Islet of Langerhans (tissue), 1 donor: Measurements from ENCODE around the gene KDM4F.

Source experiments
- FAIRE-seq: peaks from one replicate; lab custom pipeline; 2011; peaks lifted over from hg19 to GRCh38; lab: Jason Lieb, UNC

Gene KDM4F

GRCh38 chr11:95091663-95092180 lies 42.5 kb downstream of the KDM4F start:
- no peak for FAIRE-seq

- no peak for FAIRE-seq
Observed at GRCh38 chr11:95092549-95093324, 43.5 kb downstream of the KDM4F start.

DNA sequence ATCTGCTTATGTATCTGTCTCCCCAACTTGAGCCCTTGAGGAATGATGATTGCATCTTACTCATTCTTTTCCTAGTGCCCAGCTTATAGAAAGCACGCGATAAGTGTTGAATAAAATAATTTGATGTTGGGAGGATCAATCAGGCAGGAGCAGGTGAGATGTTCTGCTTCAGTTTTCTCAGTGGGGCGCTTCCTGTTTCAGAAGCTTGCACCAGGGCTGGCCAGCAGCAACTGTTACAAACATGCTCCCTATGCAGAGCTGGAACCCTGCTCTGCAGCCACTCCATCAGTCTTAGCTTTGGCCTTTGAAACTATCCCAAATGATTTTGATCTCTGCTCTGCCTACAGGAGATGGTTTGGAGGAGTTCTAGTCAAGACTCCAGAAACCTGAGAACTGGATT lies 44.3 kb downstream of the KDM4F start:
- no peak for FAIRE-seq

DNA sequence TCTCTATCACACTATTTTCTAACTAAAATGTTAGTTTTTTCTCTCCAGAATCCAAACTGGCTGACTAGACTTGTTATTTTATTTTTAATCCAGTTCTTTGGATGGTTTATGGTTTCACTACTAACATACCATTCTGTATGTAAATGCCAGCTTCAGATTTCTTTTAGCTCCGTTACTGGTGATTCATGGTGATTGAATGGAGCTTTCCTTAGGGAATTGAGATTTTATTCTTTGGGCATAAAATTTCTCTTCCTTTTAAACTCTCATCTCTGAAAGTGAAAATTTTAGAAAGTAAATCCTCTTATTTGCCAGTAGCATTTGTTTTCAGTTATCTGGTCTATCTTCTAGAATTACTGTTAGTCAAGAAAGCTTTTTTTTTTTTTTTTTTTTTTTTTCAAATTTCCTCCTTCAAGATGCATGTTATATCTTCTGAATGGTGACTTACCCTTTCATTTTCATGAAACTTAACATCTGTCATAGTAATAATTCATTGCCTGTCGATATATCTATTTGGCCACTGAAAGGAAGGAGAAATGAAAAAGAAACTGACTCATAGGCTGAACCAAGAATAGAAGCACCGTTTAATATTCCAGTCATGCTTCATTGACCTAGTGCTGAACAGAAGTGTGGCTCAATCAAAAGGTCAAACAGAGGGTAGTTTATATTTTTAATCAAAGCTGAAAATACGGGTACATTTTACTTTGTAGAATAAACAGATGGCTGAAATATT lies 46.8 kb downstream of the KDM4F start:
- peak; percentile 84 for FAIRE-seq

GRCh38 chr11:95097209-95097608 lies 48.0 kb downstream of the KDM4F start:
- FAIRE-seq = no peak

DNA sequence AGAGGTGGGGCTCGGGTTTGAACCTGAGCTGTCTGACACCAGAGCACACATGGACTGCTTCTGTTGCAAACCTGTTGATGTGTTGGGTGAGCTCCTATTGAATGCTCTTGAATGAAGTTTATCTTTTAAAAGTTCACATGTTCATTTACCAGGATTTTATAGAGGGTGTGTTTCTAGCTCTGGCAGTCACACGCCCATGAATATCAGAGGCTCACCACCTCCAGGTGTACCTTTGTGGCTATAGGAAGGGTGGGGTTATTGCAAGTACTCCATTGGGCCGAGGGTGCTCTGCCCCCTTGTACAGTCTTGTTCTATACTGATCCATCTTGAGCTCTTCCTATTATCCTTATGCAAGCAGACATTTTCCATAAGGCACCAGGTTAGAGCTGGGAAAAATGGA lies 49.6 kb downstream of the KDM4F start:
- FAIRE-seq = no peak

GRCh38 chr11:95100191-95100648 lies 51.0 kb downstream of the KDM4F start:
- no peak for FAIRE-seq
